K562 (cell line): Measurements from ENCODE around the gene STX17. TPM values are rescaled to one million over a fixed set of nuclear protein-coding genes. Genes with fewer than 3 reads are reported as not detected.

Source experiments
- ATAC-seq: fragments of 200-7000 bp; cut with Tn5 transposase; 3 replicates; pipeline ENCODE4 v1.9.1; 2020; ENCODE audit warnings: moderate library complexity
- BruUV-seq: library from RNA; stranded (reverse); fragments of 400-500 nt; replicated peaks from 2 replicates; lab custom pipeline; 2021; lab: Mats Ljungman, UMichigan
- CTCF ChIA-PET: fragments of 300-600 bp; formaldehyde crosslinking; extraction: SDS; loops from one replicate; lab custom pipeline; 2021; ENCODE audit warnings: low intra/inter-chr PET ratio; lab: Yijun Ruan, JAX
- POLR2A ChIA-PET: fragments of 300-600, 350-650 bp; sonication (Branson Sonifier 250); formaldehyde crosslinking; extraction: SDS; loops from one replicate; lab custom pipeline; 2021; ENCODE audit warnings: antibody characterized with exemption, inconsistent platforms; lab: Yijun Ruan, JAX
- DNase-seq, 4 experiments: peaks; one replicate each; pipeline versions ENCODE4 v3.0.0 to v3.0.0-alpha.2; 2011 to 2018; ENCODE audit warnings: low spot score in 3 of 4, mixed read lengths in 3 of 4; ENCODE audit errors: extremely low read depth in 1 of 4
- FAIRE-seq: peaks from 2 replicates; lab custom pipeline; 2011; peaks lifted over from hg19 to GRCh38; lab: Jason Lieb, UNC
- H2AFZ ChIP-seq: 2 replicates; pipeline ENCODE4 v1.6.0; 2011; ENCODE audit warnings: low read depth, low read length, control low read depth, inconsistent platforms
- H3K27ac ChIP-seq: fragments of 200-600 bp; 3 replicates; pipeline ENCODE4 v1.8.0; 2011; ENCODE audit warnings: low read depth, mild to moderate bottlenecking, control low read depth, inconsistent platforms, low read length, moderate library complexity, mixed read lengths; ENCODE audit errors: extremely low read depth
- H3K27me3 ChIP-seq, 2 experiments: fragments of 300-600 bp in 1 of 2; 2 replicates in 1 of 2; 3 replicates in 1 of 2; pipeline versions ENCODE4 v1.6.0 to v1.8.0; 2011; ENCODE audit warnings: inconsistent platforms in 2 of 2, low read length in 2 of 2, mild to moderate bottlenecking in 1 of 2, mixed read lengths in 1 of 2, moderate library complexity in 1 of 2; ENCODE audit not compliant: control insufficient read depth in 2 of 2, insufficient read depth in 2 of 2
- H3K36me3 ChIP-seq: fragments of 300-600 bp; 3 replicates; pipeline ENCODE4 v1.8.0; 2011; ENCODE audit warnings: mild to moderate bottlenecking, low read length, inconsistent platforms; ENCODE audit not compliant: control insufficient read depth, insufficient read depth
- H3K4me1 ChIP-seq, 2 experiments: fragments of 200-600 bp in 1 of 2; replicated peaks in 1 of 2; 2 replicates in 1 of 2; 3 replicates in 1 of 2; pipeline versions ENCODE4 v1.5.1 to v1.8.0; 2011; ENCODE audit warnings: inconsistent platforms in 2 of 2, low read length in 2 of 2, mild to moderate bottlenecking in 1 of 2, mixed read lengths in 1 of 2, moderate library complexity in 1 of 2; ENCODE audit not compliant: control insufficient read depth in 2 of 2, insufficient read depth in 2 of 2
- H3K4me2 ChIP-seq: 2 replicates; pipeline ENCODE4 v1.6.1; 2011; ENCODE audit warnings: low read length, control low read depth, inconsistent platforms, mixed read lengths; ENCODE audit not compliant: insufficient read depth
- H3K4me3 ChIP-seq: fragments of 200-600 bp; sonication (generic), shearing (Covaris generic); 2 replicates; pipeline ENCODE4 v1.5.1; 2016; ENCODE audit warnings: control low read depth, inconsistent platforms
- H3K79me2 ChIP-seq: fragments of 200-600 bp; 3 replicates; pipeline ENCODE4 v1.8.0; 2011; ENCODE audit warnings: low read length, inconsistent platforms; ENCODE audit not compliant: control insufficient read depth, insufficient read depth
- H3K9ac ChIP-seq, 2 experiments: 2 replicates each; pipeline versions ENCODE4 v1.6.0 to v1.6.1; 2011; ENCODE audit warnings: low read depth in 2 of 2, low read length in 2 of 2, control low read depth in 1 of 2, inconsistent platforms in 1 of 2, mild to moderate bottlenecking in 1 of 2, mixed read lengths in 1 of 2; ENCODE audit not compliant: insufficient read depth in 1 of 2
- H3K9me1 ChIP-seq: one replicate; pipeline ENCODE4 v1.6.0; 2011; ENCODE audit warnings: inconsistent platforms, mild to moderate bottlenecking, low read length, moderate library complexity; ENCODE audit not compliant: control insufficient read depth, insufficient read depth
- H3K9me3 ChIP-seq: replicated peaks from 2 replicates; pipeline ENCODE4 v1.5.1; 2011; ENCODE audit warnings: low read depth, low read length, inconsistent platforms; ENCODE audit not compliant: control insufficient read depth, insufficient read depth
- H4K20me1 ChIP-seq: replicated peaks from 2 replicates; pipeline ENCODE4 v1.6.1; 2011; ENCODE audit warnings: low read length, inconsistent platforms, mixed read lengths; ENCODE audit not compliant: control insufficient read depth, insufficient read depth
- EP400 ChIP-seq: fragments of 450-650 bp; IDR thresholded peaks from 2 replicates; pipeline ENCODE4 v1.6.1; 2017; ENCODE audit warnings: antibody characterized with exemption, mild to moderate bottlenecking, moderate library complexity
- FOXM1 ChIP-seq, 2 experiments: fragments of 450-650 bp in 1 of 2; sonication (generic) in 1 of 2; formaldehyde crosslinking in 1 of 2; IDR thresholded peaks; 2 replicates each; pipeline versions ENCODE4 v1.6.1 to v1.9.0; 2017 to 2022; ENCODE audit warnings: low read depth in 2 of 2, mild to moderate bottlenecking in 2 of 2, missing genetic modification reagents in 1 of 2, moderate library complexity in 1 of 2
- ILF3 ChIP-seq: fragments of 450-650 bp; IDR thresholded peaks from 2 replicates; pipeline ENCODE4 v1.6.1; 2018; ENCODE audit warnings: antibody characterized with exemption, mild to moderate bottlenecking, moderate library complexity, borderline replicate concordance
- KDM4B ChIP-seq, 2 experiments: fragments of 450-650 bp in 1 of 2; sonication (generic) in 1 of 2; IDR thresholded peaks; 2 replicates each; pipeline ENCODE4 v1.6.1; 2016 to 2017; ENCODE audit warnings: borderline replicate concordance in 2 of 2, antibody characterized with exemption in 1 of 2, low read depth in 1 of 2, mild to moderate bottlenecking in 1 of 2
- KDM5B ChIP-seq: fragments of 200-600 bp; sonication (generic); IDR thresholded peaks from 2 replicates; pipeline ENCODE4 v1.6.1; 2012; ENCODE audit warnings: low read depth, mild to moderate bottlenecking, moderate library complexity, low read length, control low read depth, inconsistent platforms; ENCODE audit not compliant: insufficient replicate concordance
- NFXL1 ChIP-seq: fragments of 450-650 bp; formaldehyde crosslinking; IDR thresholded peaks from 2 replicates; pipeline ENCODE4 v1.4.0; 2021; ENCODE audit warnings: mild to moderate bottlenecking
- PCBP2 ChIP-seq: fragments of 200-400 bp; formaldehyde crosslinking; IDR thresholded peaks from 2 replicates; pipeline ENCODE4 v1.6.1; 2018; ENCODE audit warnings: low read length, low read depth, mild to moderate bottlenecking, moderate library complexity; ENCODE audit not compliant: poor library complexity, severe bottlenecking
- PHB2 ChIP-seq: fragments of 450-650 bp; IDR thresholded peaks from 2 replicates; pipeline ENCODE4 v1.6.1; 2017; ENCODE audit warnings: low read depth
- SETDB1 ChIP-seq: IDR thresholded peaks from one replicate; pipeline ENCODE4 v1.6.1; 2012; ENCODE audit warnings: low read length, control low read depth, inconsistent platforms
- ZBTB17 ChIP-seq: fragments of 450-650 bp; formaldehyde crosslinking; IDR thresholded peaks from 2 replicates; pipeline ENCODE4 v1.4.0; 2020; ENCODE audit warnings: mild to moderate bottlenecking
- ZFP30 ChIP-seq: fragments of 250-450 bp; sonication (Bioruptor Pico); IDR thresholded peaks from 2 replicates; pipeline ENCODE4 v1.8.0; 2022; ENCODE audit warnings: moderate library complexity, mild to moderate bottlenecking, inconsistent platforms, borderline replicate concordance
- ZNF184 ChIP-seq: sonication (generic); formaldehyde crosslinking; IDR thresholded peaks from 2 replicates; pipeline ENCODE4 v1.5.0; 2020; ENCODE audit warnings: missing genetic modification reagents
- ZNF507 ChIP-seq: conservative IDR thresholded peaks from 2 replicates; pipeline ENCODE4 v1.6.1; 2017; ENCODE audit warnings: missing genetic modification characterization, missing compliant biosample characterization
- in situ Hi-C: fragments of 300-500 bp; cut with MboI; formaldehyde crosslinking; loops from 4 replicates; pipeline ENCODE4 v1.15.0; 2018; ENCODE audit warnings: inconsistent platforms, mixed read lengths
- intact Hi-C: fragments of 100-400 bp; cut with micrococcal nuclease; formaldehyde crosslinking; loops from 2 replicates; pipeline ENCODE4 v1.14.2; 2022
- polyA plus RNA-seq, 8 experiments: library from polyadenylated mRNA; depleted of rRNA in 4 of 8; stranded (reverse) in 5 of 8; unstranded in 3 of 8; fragments of >200 nt; fragmentation: Nextera tagmentation in 2 of 8; fragmentation: Illumina TruSeq in 1 of 8; extraction: Ambion mirVana in 2 of 8; extraction: Trizol in 1 of 8; gene quantifications; 2 replicates each; pipeline versions ENCODE4 v1.2.1 to v1.2.3, GENCODE V29; 2011 to 2014; ENCODE audit warnings: inconsistent platforms in 1 of 8, missing spikeins in 1 of 8
- total RNA-seq, 7 experiments: library from RNA; depleted of rRNA in 6 of 7; stranded (reverse); fragments of >200 nt in 6 of 7; fragmentation: Illumina TruSeq in 2 of 7; extraction: Trizol in 2 of 7; gene quantifications; 2 replicates each; pipeline versions ENCODE4 v1.2.1 to v1.2.3, GENCODE V29; 2011 to 2021; ENCODE audit warnings: low replicate concordance in 1 of 7
- TF ChIP-seq, protein P1 (sequence below): fragments of 250-450 bp; sonication (Bioruptor Pico); IDR thresholded peaks from 2 replicates; pipeline ENCODE4 v1.5.0; 2021
- TF ChIP-seq, protein P2 (sequence below): fragments of 250-450 bp; sonication (Bioruptor Pico); IDR thresholded peaks from 2 replicates; pipeline ENCODE4 v1.4.0; 2020; ENCODE audit warnings: mild to moderate bottlenecking, moderate library complexity
- TF ChIP-seq, protein P3 (sequence below): IDR thresholded peaks from 2 replicates; pipeline ENCODE4 v1.6.1; 2016; ENCODE audit warnings: missing genetic modification characterization, missing compliant biosample characterization

STX17 gene
- total and polyA plus RNA-seq, 9 of the 15 experiments (the other 6 are each of a cell fraction or from before 2014, with no cell fraction given): 14.4 to 25.1 (median 19.0) TPM

DNA sequence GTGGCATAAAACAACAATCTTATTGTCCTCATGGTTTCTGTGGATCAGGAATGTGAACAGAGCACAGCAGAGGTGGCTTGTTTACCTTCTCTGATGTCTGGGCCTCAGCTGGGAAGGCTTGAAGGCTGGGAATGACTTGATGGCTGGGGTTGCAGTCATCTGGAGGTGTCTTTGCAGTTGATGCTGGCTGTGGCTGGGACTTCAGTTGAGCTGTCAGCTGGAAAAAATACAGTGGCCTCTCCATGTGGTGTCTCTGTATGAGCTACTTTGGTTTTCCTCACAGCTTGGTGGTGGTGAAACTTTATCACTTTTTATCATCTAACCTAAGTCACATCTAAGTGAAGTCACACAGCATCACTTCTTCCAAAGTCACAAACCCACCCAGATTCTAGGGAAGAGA is 24.7 kb upstream of the STX17 start:
- ChIA-PET CTCF (no interaction called here), POLR2A (no interaction called here)
- FAIRE-seq (no peak), DNase-seq (no peak), ATAC-seq (no peak)
- no peaks in the 10 kb centered on the region for H3K9me1 ChIP-seq
- H3K27ac ChIP-seq: no peak overlapping the region
- H3K9ac ChIP-seq: no peak overlapping the region
- H3K4me2 ChIP-seq: no peak overlapping the region
- no peaks in the 10 kb centered on the region for H3K79me2 ChIP-seq
- no peaks in the 10 kb centered on the region for H3K36me3 ChIP-seq
- intact Hi-C loops: loop anchor here (10.0 kb wide), 1 partner anchor 697 kb away; no protein-coding TSS in a partner anchor
- no peaks in the 10 kb centered on the region for H3K4me1 ChIP-seq
- no peaks in the 10 kb centered on the region for H3K9me3 ChIP-seq
- H2AFZ ChIP-seq: no peak overlapping the region
- no TSS peak for BruUV-seq
- H3K4me3 ChIP-seq: no peak overlapping the region
- H3K27me3 ChIP-seq: no peaks in the 10 kb centered on the region; a peak in 1 of 5 replicates
- H4K20me1 ChIP-seq: no peaks in the 10 kb centered on the region
- in situ Hi-C loops: no loop called here
- no peak for TF ChIP-seq PCBP2
- no peak for TF ChIP-seq ZNF184 (CRISPR knock-in tag)
- TF ChIP-seq, protein P1, sequence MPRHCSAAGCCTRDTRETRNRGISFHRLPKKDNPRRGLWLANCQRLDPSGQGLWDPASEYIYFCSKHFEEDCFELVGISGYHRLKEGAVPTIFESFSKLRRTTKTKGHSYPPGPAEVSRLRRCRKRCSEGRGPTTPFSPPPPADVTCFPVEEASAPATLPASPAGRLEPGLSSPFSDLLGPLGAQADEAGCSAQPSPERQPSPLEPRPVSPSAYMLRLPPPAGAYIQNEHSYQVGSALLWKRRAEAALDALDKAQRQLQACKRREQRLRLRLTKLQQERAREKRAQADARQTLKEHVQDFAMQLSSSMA: no peak
- TF ChIP-seq, protein P2, sequence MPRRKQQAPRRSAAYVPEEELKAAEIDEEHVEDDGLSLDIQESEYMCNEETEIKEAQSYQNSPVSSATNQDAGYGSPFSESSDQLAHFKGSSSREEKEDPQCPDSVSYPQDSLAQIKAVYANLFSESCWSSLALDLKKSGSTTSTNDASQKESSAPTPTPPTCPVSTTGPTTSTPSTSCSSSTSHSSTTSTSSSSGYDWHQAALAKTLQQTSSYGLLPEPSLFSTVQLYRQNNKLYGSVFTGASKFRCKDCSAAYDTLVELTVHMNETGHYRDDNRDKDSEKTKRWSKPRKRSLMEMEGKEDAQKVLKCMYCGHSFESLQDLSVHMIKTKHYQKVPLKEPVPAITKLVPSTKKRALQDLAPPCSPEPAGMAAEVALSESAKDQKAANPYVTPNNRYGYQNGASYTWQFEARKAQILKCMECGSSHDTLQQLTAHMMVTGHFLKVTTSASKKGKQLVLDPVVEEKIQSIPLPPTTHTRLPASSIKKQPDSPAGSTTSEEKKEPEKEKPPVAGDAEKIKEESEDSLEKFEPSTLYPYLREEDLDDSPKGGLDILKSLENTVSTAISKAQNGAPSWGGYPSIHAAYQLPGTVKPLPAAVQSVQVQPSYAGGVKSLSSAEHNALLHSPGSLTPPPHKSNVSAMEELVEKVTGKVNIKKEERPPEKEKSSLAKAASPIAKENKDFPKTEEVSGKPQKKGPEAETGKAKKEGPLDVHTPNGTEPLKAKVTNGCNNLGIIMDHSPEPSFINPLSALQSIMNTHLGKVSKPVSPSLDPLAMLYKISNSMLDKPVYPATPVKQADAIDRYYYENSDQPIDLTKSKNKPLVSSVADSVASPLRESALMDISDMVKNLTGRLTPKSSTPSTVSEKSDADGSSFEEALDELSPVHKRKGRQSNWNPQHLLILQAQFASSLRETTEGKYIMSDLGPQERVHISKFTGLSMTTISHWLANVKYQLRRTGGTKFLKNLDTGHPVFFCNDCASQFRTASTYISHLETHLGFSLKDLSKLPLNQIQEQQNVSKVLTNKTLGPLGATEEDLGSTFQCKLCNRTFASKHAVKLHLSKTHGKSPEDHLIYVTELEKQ: no peak
- TF ChIP-seq SETDB1: no peak
- TF ChIP-seq ZFP30: no peak
- TF ChIP-seq FOXM1 (IDR thresholded peaks at IDR 0.05; ENCODE audit: low read depth): no peak
- TF ChIP-seq FOXM1 (CRISPR knock-in tag; IDR thresholded peaks at IDR 0.05; ENCODE audit: low read depth): no peak
- TF ChIP-seq ZBTB17: no peak
- TF ChIP-seq PHB2: no peak
- TF ChIP-seq ZNF507 (tag): no peak
- no peak for TF ChIP-seq KDM4B (IDR thresholded peaks at IDR 0.05; ENCODE audit: borderline replicate concordance in 2 of 2, low read depth in 1 of 2)
- TF ChIP-seq ILF3: no peak
- TF ChIP-seq EP400: no peak
- no peak for TF ChIP-seq NFXL1 (CRISPR knock-in tag)
- TF ChIP-seq, protein P3, sequence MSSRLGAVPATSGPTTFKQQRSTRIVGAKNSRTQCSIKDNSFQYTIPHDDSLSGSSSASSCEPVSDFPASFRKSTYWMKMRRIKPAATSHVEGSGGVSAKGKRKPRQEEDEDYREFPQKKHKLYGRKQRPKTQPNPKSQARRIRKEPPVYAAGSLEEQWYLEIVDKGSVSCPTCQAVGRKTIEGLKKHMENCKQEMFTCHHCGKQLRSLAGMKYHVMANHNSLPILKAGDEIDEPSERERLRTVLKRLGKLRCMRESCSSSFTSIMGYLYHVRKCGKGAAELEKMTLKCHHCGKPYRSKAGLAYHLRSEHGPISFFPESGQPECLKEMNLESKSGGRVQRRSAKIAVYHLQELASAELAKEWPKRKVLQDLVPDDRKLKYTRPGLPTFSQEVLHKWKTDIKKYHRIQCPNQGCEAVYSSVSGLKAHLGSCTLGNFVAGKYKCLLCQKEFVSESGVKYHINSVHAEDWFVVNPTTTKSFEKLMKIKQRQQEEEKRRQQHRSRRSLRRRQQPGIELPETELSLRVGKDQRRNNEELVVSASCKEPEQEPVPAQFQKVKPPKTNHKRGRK: no peak
- TF ChIP-seq KDM5B: no peak
